Fibroblast of lung (primary cell): ENCODE data around the gene OSBPL1A. TPM values are rescaled to one million over a fixed set of nuclear protein-coding genes. Genes with fewer than 3 reads are reported as not detected.

Experiments used
- DNase-seq, 2 donors: peaks; one replicate each; pipeline versions ENCODE4 v3.0.0 to v3.0.0-alpha.2; 2010; ENCODE audit warnings: low read depth in 2 of 2
- H2AFZ ChIP-seq: 2 replicates; pipeline ENCODE4 v1.5.1; 2012; ENCODE audit warnings: low read length, control low read depth, inconsistent platforms
- H3K27ac ChIP-seq: 2 replicates; pipeline ENCODE4 v1.5.1; 2011; ENCODE audit warnings: low read length, control low read depth; ENCODE audit not compliant: insufficient read depth
- H3K27me3 ChIP-seq: 2 replicates; pipeline ENCODE4 v1.5.1; 2011; ENCODE audit warnings: mild to moderate bottlenecking, low read length; ENCODE audit not compliant: control insufficient read depth, insufficient read depth
- H3K36me3 ChIP-seq: 2 replicates; pipeline ENCODE4 v1.5.1; 2011; ENCODE audit warnings: low read length; ENCODE audit not compliant: control insufficient read depth, insufficient read depth
- H3K4me1 ChIP-seq: 2 replicates; pipeline ENCODE4 v1.5.1; 2011; ENCODE audit warnings: low read length; ENCODE audit not compliant: control insufficient read depth, insufficient read depth; ENCODE audit errors: extremely low read depth
- H3K4me2 ChIP-seq: 2 replicates; pipeline ENCODE4 v1.5.1; 2011; ENCODE audit warnings: low read length, control low read depth; ENCODE audit not compliant: insufficient read depth; ENCODE audit errors: extremely low read depth
- H3K4me3 ChIP-seq, 4 experiments: fragments of 200-600 bp in 1 of 4; sonication (generic) in 1 of 4; replicated peaks in 1 of 4; 2 replicates each; pipeline ENCODE4 v1.5.1; 2011 to 2016; ENCODE audit warnings: low read length in 4 of 4, low read depth in 3 of 4, mild to moderate bottlenecking in 3 of 4, control low read depth in 2 of 4, inconsistent platforms in 1 of 4, mixed read lengths in 1 of 4; ENCODE audit not compliant: insufficient read depth in 1 of 4; ENCODE audit errors: control extremely low read depth in 1 of 4
- H3K79me2 ChIP-seq: 2 replicates; pipeline ENCODE4 v1.5.1; 2012; ENCODE audit warnings: mild to moderate bottlenecking, low read length, inconsistent platforms; ENCODE audit not compliant: control insufficient read depth, insufficient read depth
- H3K9ac ChIP-seq: 2 replicates; pipeline ENCODE4 v1.5.1; 2011; ENCODE audit warnings: mild to moderate bottlenecking, low read length, control low read depth; ENCODE audit not compliant: insufficient read depth
- H3K9me3 ChIP-seq: 2 replicates; pipeline ENCODE4 v1.5.1; 2012; ENCODE audit warnings: low read depth, low read length; ENCODE audit not compliant: control insufficient read depth, insufficient read depth
- H4K20me1 ChIP-seq: 2 replicates; pipeline ENCODE4 v1.5.1; 2011; ENCODE audit warnings: low read length; ENCODE audit not compliant: control insufficient read depth, insufficient read depth; ENCODE audit errors: extremely low read depth
- CTCF ChIP-seq, 2 donors: IDR thresholded peaks in 1 of 2; conservative IDR thresholded peaks in 1 of 2; 1 replicate in 1 of 2; 2 replicates in 1 of 2; pipeline ENCODE4 v1.5.1; 2011 to 2012; ENCODE audit warnings: low read length in 2 of 2, control low read depth in 1 of 2, inconsistent platforms in 1 of 2, low read depth in 1 of 2, mild to moderate bottlenecking in 1 of 2
- EZH2 ChIP-seq: IDR thresholded peaks from 2 replicates; pipeline ENCODE4 v1.5.1; 2012; ENCODE audit warnings: low read length, control low read depth, mild to moderate bottlenecking; ENCODE audit errors: missing control alignments
- polyA plus RNA-seq, 2 donors: library from polyadenylated mRNA; depleted of rRNA in 1 of 2; stranded (reverse) in 1 of 2; unstranded in 1 of 2; fragments of >200 nt; gene quantifications; 2 replicates each; pipeline ENCODE4 v1.2.1, GENCODE V29; 2011 to 2012; ENCODE audit warnings: missing spikeins in 1 of 2
- total RNA-seq: library from RNA; depleted of rRNA; stranded (reverse); fragments of >200 nt; gene quantifications from 2 replicates; pipeline ENCODE4 v1.2.1, GENCODE V29; 2014

The OSBPL1A gene
- total and polyA plus RNA-seq, 2 donors (not counting 1 experiment from before 2014, with no cell fraction given), result 67.5 to 73.3 TPM

DNA sequence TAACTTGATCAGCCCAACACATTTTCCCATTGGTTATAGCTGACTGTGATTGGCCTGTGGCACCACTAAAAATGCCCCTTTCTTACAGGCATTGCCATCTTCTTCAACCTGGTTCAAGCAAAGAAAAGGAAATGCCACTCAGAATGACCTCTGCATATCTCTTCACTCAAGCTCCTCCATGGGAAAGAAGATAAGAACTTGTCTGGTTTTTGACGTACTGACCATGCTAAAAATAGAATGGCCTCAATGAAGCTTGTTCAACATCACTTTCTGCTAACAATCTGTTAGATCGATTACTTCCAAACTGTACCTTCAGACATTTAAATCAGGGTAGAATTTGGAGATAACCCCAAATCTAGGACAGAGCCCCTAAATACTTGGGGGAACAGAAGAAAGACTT lies 149.3 kb downstream of the OSBPL1A start:
- no peak for DNase-seq
- Histone ChIP-seq H3K4me1 (no peaks in the 10 kb centered on the region), H4K20me1 (no peaks in the 10 kb centered on the region), H3K36me3 (no peaks in the 10 kb centered on the region), H3K9ac (no peak overlapping the region), H3K9me3 (no peaks in the 10 kb centered on the region), H2AFZ (no peak overlapping the region), H3K27ac (no peak overlapping the region), H3K27me3 (no peaks in the 10 kb centered on the region), H3K4me2 (no peak overlapping the region), H3K4me3 (no peak overlapping the region), H3K79me2 (no peaks in the 10 kb centered on the region)
- TF ChIP-seq CTCF (conservative IDR thresholded peaks at IDR 0.05 in 1 of 2, IDR thresholded peaks at IDR 0.05 in 1 of 2; ENCODE audit: low read depth in 1 of 2, low read length in 2 of 2) (no peak), EZH2 (no peak)

DNA sequence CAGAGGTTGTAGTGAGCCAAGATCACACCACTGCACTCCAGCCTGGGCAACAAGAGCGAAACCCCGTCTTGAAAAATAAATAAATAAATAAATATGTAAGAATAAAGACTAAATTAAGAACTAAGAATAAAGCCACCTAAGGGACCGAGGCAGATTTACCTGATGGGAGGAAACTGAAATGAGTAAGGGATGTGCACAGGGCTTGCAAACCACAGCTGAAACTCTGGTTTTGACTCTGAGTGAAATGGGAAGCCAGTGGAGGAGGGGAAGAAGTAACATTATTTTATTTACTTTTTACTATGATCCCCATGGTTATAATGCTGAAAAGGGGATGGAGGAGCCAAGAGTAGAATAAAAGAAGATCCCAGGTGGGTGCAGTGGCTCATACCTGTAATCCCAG lies 151.5 kb downstream of the OSBPL1A start:
- DNase-seq, result no peak

DNA sequence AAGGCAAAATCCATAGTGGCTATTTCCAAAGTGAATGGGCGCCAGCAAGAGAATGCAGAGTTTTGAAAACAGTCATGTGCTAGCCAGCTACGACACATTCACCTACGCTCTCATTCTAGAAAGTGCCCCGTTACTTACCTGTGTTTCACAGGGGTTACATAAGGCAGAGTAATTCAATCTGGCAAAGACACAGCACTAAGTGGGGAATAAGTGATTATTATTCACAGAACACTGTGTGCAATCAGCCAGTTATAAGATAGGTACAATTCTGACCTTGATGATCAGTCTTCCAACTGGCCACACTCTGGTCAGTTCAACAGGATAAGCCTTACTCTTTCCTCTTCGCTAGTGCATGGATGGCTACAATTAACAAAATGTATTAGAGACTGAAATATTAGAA lies 152.9 kb downstream of the OSBPL1A start:
- Histone ChIP-seq H3K4me1 (no peaks in the 10 kb centered on the region), H3K27ac (no peak overlapping the region), H3K9me3 (no peaks in the 10 kb centered on the region), H4K20me1 (no peaks in the 10 kb centered on the region), H3K36me3 (no peaks in the 10 kb centered on the region), H3K4me3 (no peak overlapping the region), H3K4me2 (no peak overlapping the region), H3K27me3 (no peaks in the 10 kb centered on the region), H3K9ac (no peak overlapping the region), H2AFZ (no peak overlapping the region), H3K79me2 (no peaks in the 10 kb centered on the region)
- no peak for DNase-seq
- TF ChIP-seq EZH2 (no peak), CTCF (conservative IDR thresholded peaks at IDR 0.05 in 1 of 2, IDR thresholded peaks at IDR 0.05 in 1 of 2; ENCODE audit: low read depth in 1 of 2, low read length in 2 of 2) (no peak)

More for the DNA sequence above, 151.5 kb downstream of the OSBPL1A start:
- Histone ChIP-seq H2AFZ (no peak overlapping the region), H3K27ac (no peak overlapping the region), H3K9ac (no peak overlapping the region), H4K20me1 (no peaks in the 10 kb centered on the region), H3K9me3 (no peaks in the 10 kb centered on the region), H3K4me3 (no peak overlapping the region), H3K79me2 (no peaks in the 10 kb centered on the region), H3K27me3 (no peaks in the 10 kb centered on the region), H3K36me3 (no peaks in the 10 kb centered on the region), H3K4me2 (no peak overlapping the region), H3K4me1 (no peaks in the 10 kb centered on the region)
- no peak for TF ChIP-seq EZH2
- TF ChIP-seq CTCF (conservative IDR thresholded peaks at IDR 0.05 in 1 of 2, IDR thresholded peaks at IDR 0.05 in 1 of 2; ENCODE audit: low read depth in 1 of 2, low read length in 2 of 2), result no peak
